HL-60 (cell line): ENCODE data around the gene FGFR2.
"Not testable (repeated sequence)": the region's sequence is repeated elsewhere in the genome, so short reads cannot be mapped to it uniquely, and the experiment has no call there.

Experiments
- DNase-seq, 2 experiments: peaks; one replicate each; pipeline ENCODE4 v3.0.0-alpha.2; 2010 to 2020; ENCODE audit warnings: low read depth in 1 of 2, low spot score in 1 of 2
- H3K27ac ChIP-seq: fragments of 250-450 bp; sonication (Bioruptor Pico); replicated peaks from 2 replicates; pipeline ENCODE4 v1.5.1; 2020; ENCODE audit warnings: mild to moderate bottlenecking, moderate library complexity
- H3K27me3 ChIP-seq: fragments of 250-450 bp; sonication (Bioruptor Pico); 2 replicates; pipeline ENCODE4 v1.5.1; 2021; ENCODE audit warnings: mild to moderate bottlenecking, moderate library complexity; ENCODE audit not compliant: insufficient read depth, poor library complexity, severe bottlenecking
- H3K4me3 ChIP-seq: replicated peaks from 2 replicates; pipeline ENCODE4 v1.5.1; 2011; ENCODE audit warnings: mild to moderate bottlenecking, control low read depth, low read length; ENCODE audit not compliant: insufficient read depth
- CTCF ChIP-seq: IDR thresholded peaks from one replicate; pipeline ENCODE4 v1.5.1; 2011; ENCODE audit warnings: low read length, control low read depth, inconsistent platforms; ENCODE audit not compliant: insufficient read depth
- GABPA ChIP-seq: IDR thresholded peaks from 2 replicates; pipeline ENCODE4 v1.6.1; 2012; ENCODE audit warnings: low read depth
- POLR2AphosphoS5 ChIP-seq: IDR thresholded peaks from 2 replicates; pipeline ENCODE4 v1.6.1; 2012; ENCODE audit warnings: low read depth
- REST ChIP-seq: IDR thresholded peaks from 2 replicates; pipeline ENCODE4 v1.6.1; 2012; ENCODE audit warnings: low read depth; ENCODE audit not compliant: insufficient replicate concordance
- SPI1 ChIP-seq: IDR thresholded peaks from 2 replicates; pipeline ENCODE4 v1.6.1; 2012; ENCODE audit warnings: low read depth, mild to moderate bottlenecking, borderline replicate concordance

FGFR2 gene

GRCh38 chr10:121559326-121560026 lies 38.8 kb downstream of the FGFR2 start:
- TF ChIP-seq CTCF, result no peak
- no peak for DNase-seq
- no peak overlapping the region for H3K27ac ChIP-seq
- no peaks in the 10 kb centered on the region for H3K27me3 ChIP-seq
- no peak overlapping the region for H3K4me3 ChIP-seq

- no peaks in the 10 kb centered on the region for H3K27me3 ChIP-seq
- no peak overlapping the region for H3K27ac ChIP-seq
- H3K4me3 ChIP-seq, result no peak overlapping the region
- DNase-seq, result no peak
- TF ChIP-seq CTCF, result no peak
Observed at GRCh38 chr10:121558238-121558637, 40.0 kb downstream of the FGFR2 start.

- Histone ChIP-seq H3K4me3 (no peak overlapping the region), H3K27me3 (no peaks in the 10 kb centered on the region), H3K27ac (no peak overlapping the region)
- no peak for DNase-seq
- TF ChIP-seq REST (no peak), SPI1 (no peak), CTCF (no peak), GABPA (no peak)
Observed at GRCh38 chr10:121556918-121557573, 41.2 kb downstream of the FGFR2 start.

- DNase-seq, result no peak
- TF ChIP-seq GABPA, result no peak
- no peak for TF ChIP-seq CTCF
- no peak for TF ChIP-seq REST
- TF ChIP-seq SPI1, result no peak
- TF ChIP-seq POLR2AphosphoS5, result no peak
- Histone ChIP-seq H3K27ac (no peak overlapping the region), H3K27me3 (no peaks in the 10 kb centered on the region), H3K4me3 (no peak overlapping the region)
Observed at GRCh38 chr10:121556455-121556854, 41.8 kb downstream of the FGFR2 start.

GRCh38 chr10:121554916-121555315 lies 43.3 kb downstream of the FGFR2 start:
- H3K27ac ChIP-seq, DNase-seq: not testable (repeated sequence)

More at GRCh38 chr10:121554916-121555315, 43.3 kb downstream of the FGFR2 start:
- not testable (repeated sequence) for H3K4me3 ChIP-seq, H3K27me3 ChIP-seq
